GM23248 (cell line): ENCODE results near the gene PTPRO. TPM values are rescaled to one million over a fixed set of nuclear protein-coding genes. Genes with fewer than 3 reads are reported as not detected.

Source experiments
- DNase-seq: peaks from one replicate; pipeline ENCODE4 v3.0.0-alpha.2; 2015
- H2AFZ ChIP-seq: fragments of 200-600 bp; sonication (generic); 2 replicates; pipeline ENCODE4 v1.6.1; 2016; ENCODE audit warnings: antibody characterized with exemption
- H3F3A ChIP-seq: fragments of 200-600 bp; sonication (generic); 2 replicates; pipeline ENCODE4 v1.6.1; 2016; ENCODE audit warnings: mild to moderate bottlenecking, antibody characterized with exemption, mixed run types; ENCODE audit not compliant: insufficient read depth
- H3K27ac ChIP-seq: fragments of 200-600 bp; sonication (generic); 2 replicates; pipeline ENCODE4 v1.5.1; 2016; ENCODE audit warnings: mild to moderate bottlenecking
- H3K27me3 ChIP-seq: fragments of 200-600 bp; sonication (generic); replicated peaks from 2 replicates; pipeline ENCODE4 v1.6.1; 2016; ENCODE audit warnings: mild to moderate bottlenecking; ENCODE audit not compliant: insufficient read depth
- H3K36me3 ChIP-seq: fragments of 200-600 bp; sonication (generic); 2 replicates; pipeline ENCODE4 v1.6.1; 2016; ENCODE audit warnings: low read depth, mild to moderate bottlenecking
- H3K4me1 ChIP-seq: fragments of 200-600 bp; sonication (generic); 2 replicates; pipeline ENCODE4 v1.6.1; 2016; ENCODE audit warnings: mild to moderate bottlenecking; ENCODE audit not compliant: insufficient read depth
- H3K4me2 ChIP-seq: fragments of 200-600 bp; sonication (generic); one replicate; pipeline ENCODE4 v1.6.1; 2016; ENCODE audit warnings: mild to moderate bottlenecking; ENCODE audit not compliant: unreplicated experiment
- H3K4me3 ChIP-seq: fragments of 200-600 bp; sonication (generic); 2 replicates; pipeline ENCODE4 v1.5.1; 2016; ENCODE audit warnings: mild to moderate bottlenecking
- H3K79me2 ChIP-seq: fragments of 200-600 bp; sonication (generic); 2 replicates; pipeline ENCODE4 v1.6.1; 2016; ENCODE audit warnings: mild to moderate bottlenecking; ENCODE audit not compliant: insufficient read depth
- H3K9ac ChIP-seq: fragments of 200-600 bp; sonication (generic); 2 replicates; pipeline ENCODE4 v1.6.1; 2016; ENCODE audit warnings: mild to moderate bottlenecking
- H3K9me2 ChIP-seq: fragments of 200-600 bp; sonication (generic); 2 replicates; pipeline ENCODE4 v1.6.1; 2016; ENCODE audit warnings: mixed run types, mild to moderate bottlenecking, moderate library complexity; ENCODE audit not compliant: insufficient read depth
- H3K9me3 ChIP-seq: fragments of 200-600 bp; sonication (generic); one replicate; pipeline ENCODE4 v1.6.1; 2017; ENCODE audit warnings: low read depth
- H4K20me1 ChIP-seq: fragments of 200-600 bp; sonication (generic); 2 replicates; pipeline ENCODE4 v1.6.0; 2016; ENCODE audit not compliant: insufficient read depth
- EZH2 ChIP-seq: fragments of 200-600 bp; sonication (generic); IDR thresholded peaks from 2 replicates; pipeline ENCODE4 v1.6.1; 2018; ENCODE audit warnings: antibody characterized with exemption, mild to moderate bottlenecking; ENCODE audit not compliant: insufficient read depth, poor library complexity, severe bottlenecking
- EZH2phosphoT487 ChIP-seq: fragments of 200-600 bp; sonication (generic); IDR thresholded peaks from 2 replicates; pipeline ENCODE4 v1.6.1; 2018; ENCODE audit warnings: antibody characterized with exemption, moderate library complexity, mild to moderate bottlenecking, low read depth; ENCODE audit not compliant: insufficient read depth
- WGBS, 2 experiments: methylation state at CpG; one replicate each; pipeline ENCODE4 v1.1.6; 2015 to 2017; ENCODE audit warnings: low lambda C conversion rate in 2 of 2, low coverage in 1 of 2; ENCODE audit errors: missing lambda C conversion rate in 2 of 2; 5-methylcytosine and 5-hydroxymethylcytosine counted together
- in situ Hi-C: fragments of 300-500 bp; cut with MboI; formaldehyde crosslinking; loops from 2 replicates; pipeline ENCODE4 v1.15.0; 2020
- polyA plus RNA-seq: library from polyadenylated mRNA; unstranded; fragments of >200 nt; fragmentation: Nextera tagmentation; extraction: Ambion mirVana; gene quantifications from 2 replicates; pipeline ENCODE4 v1.2.1, GENCODE V29; 2016
- total RNA-seq: library from RNA; depleted of rRNA; stranded (reverse); fragments of >200 nt; shearing (Covaris generic); gene quantifications from 2 replicates; pipeline ENCODE4 v1.2.3, GENCODE V29; 2014

Gene PTPRO
- total and polyA plus RNA-seq, 2 experiments from 2014 or later: 0.22 to 0.24 TPM

- Histone ChIP-seq H3K36me3 (no peaks in the 10 kb centered on the region), H4K20me1 (no peaks in the 10 kb centered on the region), H3K9me2 (no peaks in the 10 kb centered on the region), H3K9ac (no peak overlapping the region), H3K4me2 (no peak overlapping the region), H3K4me3 (no peak overlapping the region), H3K27ac (no peak overlapping the region), H3K27me3 (peaks cover 17% of the 10 kb centered on the region; the same call in 1 of the 2 replicates), H3F3A (no peaks in the 10 kb centered on the region), H3K4me1 (no peaks in the 10 kb centered on the region), H3K79me2 (no peaks in the 10 kb centered on the region), H3K9me3 (no peaks in the 10 kb centered on the region), H2AFZ (no peak overlapping the region)
- in situ Hi-C loops: no loop called here
- WGBS, 2 experiments: 32% methylated on average over 2 of the region's 2 CpGs
- no peak for DNase-seq
- TF ChIP-seq EZH2 (no peak), EZH2phosphoT487 (no peak)
Measured at GRCh38 chr12:15502211-15502610, 179.9 kb downstream of the PTPRO start.

GRCh38 chr12:15505616-15506015 is 183.3 kb downstream of the PTPRO start:
- no peak overlapping the region for H2AFZ ChIP-seq
- no peaks in the 10 kb centered on the region for H3K36me3 ChIP-seq
- TF ChIP-seq EZH2 (no peak), EZH2phosphoT487 (no peak)
- H3K27ac ChIP-seq: no peak overlapping the region
- DNase-seq: no peak
- no peaks in the 10 kb centered on the region for H3F3A ChIP-seq
- no peak overlapping the region for H3K9ac ChIP-seq
- H3K9me2 ChIP-seq: no peaks in the 10 kb centered on the region
- H4K20me1 ChIP-seq: no peaks in the 10 kb centered on the region
- H3K4me2 ChIP-seq: no peak overlapping the region
- in situ Hi-C loops: no loop called here
- H3K4me3 ChIP-seq: no peak overlapping the region
- no peaks in the 10 kb centered on the region for H3K9me3 ChIP-seq
- H3K79me2 ChIP-seq: no peaks in the 10 kb centered on the region
- no peaks in the 10 kb centered on the region for H3K4me1 ChIP-seq
- H3K27me3 ChIP-seq: peaks cover 24% of the 10 kb centered on the region; the same call in 1 of the 2 replicates
- WGBS, 2 experiments: 56 to 58% methylated on average over 4 of the region's 4 CpGs

- in situ Hi-C loops: no loop called here
- H3K4me2 ChIP-seq: no peak overlapping the region
- peaks cover 20% of the 10 kb centered on the region; the same call in 1 of the 2 replicates for H3K27me3 ChIP-seq
- no peak overlapping the region for H3K4me3 ChIP-seq
- TF ChIP-seq EZH2 (no peak), EZH2phosphoT487 (no peak)
- no peak overlapping the region for H2AFZ ChIP-seq
- H4K20me1 ChIP-seq: no peaks in the 10 kb centered on the region
- no peaks in the 10 kb centered on the region for H3K36me3 ChIP-seq
- WGBS, 2 experiments: 42 to 51% methylated on average over 4 of the region's 4 CpGs
- no peaks in the 10 kb centered on the region for H3K9me3 ChIP-seq
- H3K27ac ChIP-seq: no peak overlapping the region
- H3K4me1 ChIP-seq: no peaks in the 10 kb centered on the region
- H3K9ac ChIP-seq: no peak overlapping the region
- DNase-seq: no peak
- H3K79me2 ChIP-seq: no peaks in the 10 kb centered on the region
- H3F3A ChIP-seq: no peaks in the 10 kb centered on the region
- H3K9me2 ChIP-seq: no peaks in the 10 kb centered on the region
Measured at GRCh38 chr12:15515010-15515409, 192.7 kb downstream of the PTPRO start.

GRCh38 chr12:15520083-15520482 is 197.8 kb downstream of the PTPRO start:
- H4K20me1 ChIP-seq: no peaks in the 10 kb centered on the region
- peaks cover 39% of the 10 kb centered on the region for H3K27me3 ChIP-seq
- no peak for DNase-seq
- no peaks in the 10 kb centered on the region for H3K4me1 ChIP-seq
- H3K4me3 ChIP-seq: no peak overlapping the region
- no peaks in the 10 kb centered on the region for H3K79me2 ChIP-seq
- in situ Hi-C loops: loop anchor here (10.0 kb wide), 1 partner anchor 245 kb away; no protein-coding TSS in a partner anchor
- H2AFZ ChIP-seq: no peak overlapping the region
- no peak overlapping the region for H3K4me2 ChIP-seq
- no peak overlapping the region for H3K27ac ChIP-seq
- H3K9me2 ChIP-seq: no peaks in the 10 kb centered on the region
- TF ChIP-seq EZH2 (no peak), EZH2phosphoT487 (no peak)
- H3K9ac ChIP-seq: no peak overlapping the region
- 70 to 74% methylated on average over 2 of the region's 2 CpGs for WGBS, 2 experiments
- H3K9me3 ChIP-seq: no peaks in the 10 kb centered on the region
- H3K36me3 ChIP-seq: no peaks in the 10 kb centered on the region
- H3F3A ChIP-seq: no peaks in the 10 kb centered on the region

- H2AFZ ChIP-seq: no peak overlapping the region
- TF ChIP-seq EZH2 (no peak), EZH2phosphoT487 (no peak)
- no peak overlapping the region for H3K9ac ChIP-seq
- H3K4me2 ChIP-seq: no peak overlapping the region
- peaks cover 40% of the 10 kb centered on the region for H3K27me3 ChIP-seq
- H3K36me3 ChIP-seq: no peaks in the 10 kb centered on the region
- H3K4me1 ChIP-seq: no peaks in the 10 kb centered on the region
- WGBS, 2 experiments: 47 to 52% methylated on average over 6 of the region's 6 CpGs
- H4K20me1 ChIP-seq: no peaks in the 10 kb centered on the region
- no peaks in the 10 kb centered on the region for H3K9me3 ChIP-seq
- no peaks in the 10 kb centered on the region for H3F3A ChIP-seq
- in situ Hi-C loops: loop anchor here (10.0 kb wide), 1 partner anchor 246 kb away; no protein-coding TSS in a partner anchor
- no peak for DNase-seq
- no peaks in the 10 kb centered on the region for H3K9me2 ChIP-seq
- H3K27ac ChIP-seq: no peak overlapping the region
- no peak overlapping the region for H3K4me3 ChIP-seq
- no peaks in the 10 kb centered on the region for H3K79me2 ChIP-seq
Measured at GRCh38 chr12:15520844-15521243, 198.5 kb downstream of the PTPRO start.
